Liver (tissue), 9 donors: ENCODE results near the gene ANKS3. TPM values are rescaled to one million over a fixed set of nuclear protein-coding genes. Genes with fewer than 3 reads are reported as not detected.

ENCODE experiments used
- DNase-seq: peaks from one replicate; pipeline ENCODE4 v3.0.0-alpha.2; 2017; ENCODE audit warnings: low spot score
- H3K27ac ChIP-seq, 2 donors: one replicate each; pipeline ENCODE4 v1.7.0; 2013; ENCODE audit warnings: inconsistent platforms in 2 of 2, low read length in 2 of 2, control low read depth in 1 of 2, low read depth in 1 of 2, mild to moderate bottlenecking in 1 of 2
- H3K27me3 ChIP-seq, 4 donors: one replicate each; pipeline versions ENCODE4 v1.6.1 to v1.7.0; 2013; ENCODE audit warnings: low read length in 3 of 4, inconsistent platforms in 1 of 4, mild to moderate bottlenecking in 1 of 4, moderate library complexity in 1 of 4; ENCODE audit not compliant: control insufficient read depth in 4 of 4, insufficient read depth in 4 of 4
- H3K36me3 ChIP-seq, 4 donors: one replicate each; pipeline versions ENCODE4 v1.6.1 to v1.7.0; 2013; ENCODE audit warnings: low read length in 3 of 4, mild to moderate bottlenecking in 3 of 4, low read depth in 1 of 4, moderate library complexity in 1 of 4; ENCODE audit not compliant: control insufficient read depth in 4 of 4, insufficient read depth in 3 of 4
- H3K4me1 ChIP-seq, 4 donors: one replicate each; pipeline versions ENCODE4 v1.6.1 to v1.7.0; 2013; ENCODE audit warnings: low read length in 3 of 4, mild to moderate bottlenecking in 3 of 4, moderate library complexity in 1 of 4; ENCODE audit not compliant: control insufficient read depth in 4 of 4, insufficient read depth in 4 of 4
- H3K4me3 ChIP-seq, 3 donors: one replicate each; pipeline versions ENCODE4 v1.6.1 to v1.7.0; 2013; ENCODE audit warnings: low read length in 3 of 3, control low read depth in 1 of 3, low read depth in 1 of 3, mild to moderate bottlenecking in 1 of 3
- H3K9ac ChIP-seq, 2 donors: one replicate each; pipeline ENCODE4 v1.7.0; 2013; ENCODE audit warnings: low read length in 2 of 2, mild to moderate bottlenecking in 2 of 2, moderate library complexity in 2 of 2, control low read depth in 1 of 2, low read depth in 1 of 2
- H3K9me3 ChIP-seq, 4 donors: one replicate each; pipeline versions ENCODE4 v1.6.1 to v1.7.0; 2013; ENCODE audit warnings: low read length in 3 of 4; ENCODE audit not compliant: control insufficient read depth in 4 of 4
- ATF3 ChIP-seq: IDR thresholded peaks from 2 replicates; pipeline ENCODE4 v1.6.1; 2016; ENCODE audit warnings: antibody characterized with exemption
- EGR1 ChIP-seq, 2 donors: IDR thresholded peaks; 2 replicates each; pipeline ENCODE4 v1.6.1; 2016 to 2018; ENCODE audit warnings: antibody characterized with exemption in 2 of 2, low read depth in 2 of 2
- FOXA1 ChIP-seq: IDR thresholded peaks from 2 replicates; pipeline ENCODE4 v1.6.1; 2016; ENCODE audit warnings: antibody characterized with exemption
- FOXA2 ChIP-seq: IDR thresholded peaks from 2 replicates; pipeline ENCODE4 v1.6.1; 2016; ENCODE audit warnings: antibody characterized with exemption
- GABPA ChIP-seq, 2 donors: IDR thresholded peaks in 1 of 2; conservative IDR thresholded peaks in 1 of 2; 2 replicates each; pipeline ENCODE4 v1.6.1; 2016; ENCODE audit warnings: antibody characterized with exemption in 2 of 2, mild to moderate bottlenecking in 1 of 2, moderate library complexity in 1 of 2
- HNF4A ChIP-seq, 2 donors: conservative IDR thresholded peaks; 2 replicates each; pipeline ENCODE4 v1.6.1; 2016; ENCODE audit warnings: antibody characterized with exemption in 2 of 2, mild to moderate bottlenecking in 2 of 2
- HNF4G ChIP-seq: IDR thresholded peaks from 2 replicates; pipeline ENCODE4 v1.6.1; 2016; ENCODE audit warnings: antibody characterized with exemption
- JUND ChIP-seq, 2 donors: IDR thresholded peaks; 2 replicates each; pipeline ENCODE4 v1.6.1; 2016; ENCODE audit warnings: antibody characterized with exemption in 2 of 2
- NR2F2 ChIP-seq: IDR thresholded peaks from 2 replicates; pipeline ENCODE4 v1.6.1; 2016; ENCODE audit warnings: antibody characterized with exemption
- REST ChIP-seq: IDR thresholded peaks from 2 replicates; pipeline ENCODE4 v1.6.1; 2016; ENCODE audit warnings: antibody characterized with exemption, mild to moderate bottlenecking
- RXRA ChIP-seq, 2 donors: IDR thresholded peaks; 2 replicates each; pipeline ENCODE4 v1.6.1; 2017 to 2018; ENCODE audit warnings: antibody characterized with exemption in 2 of 2, mild to moderate bottlenecking in 1 of 2
- SP1 ChIP-seq: IDR thresholded peaks from 2 replicates; pipeline ENCODE4 v1.6.1; 2018; ENCODE audit warnings: antibody characterized with exemption, mild to moderate bottlenecking
- TAF1 ChIP-seq: conservative IDR thresholded peaks from 2 replicates; pipeline ENCODE4 v1.6.1; 2016; ENCODE audit warnings: antibody characterized with exemption, mild to moderate bottlenecking
- YY1 ChIP-seq: IDR thresholded peaks from 2 replicates; pipeline ENCODE4 v1.6.1; 2016; ENCODE audit warnings: antibody characterized with exemption, mild to moderate bottlenecking
- ZBTB33 ChIP-seq: IDR thresholded peaks from 2 replicates; pipeline ENCODE4 v1.6.1; 2016; ENCODE audit warnings: antibody characterized with exemption
- WGBS: extraction: QIAGEN DNeasy Blood & Tissue Kit; methylation state at CpG from one replicate; pipeline ENCODE4 v1.1.7; 2013; 5-methylcytosine and 5-hydroxymethylcytosine counted together
- polyA plus RNA-seq, 2 donors: library from polyadenylated mRNA; stranded (reverse) in 1 of 2; unstranded in 1 of 2; fragments of 200-250 nt in 1 of 2; fragments of >200 nt in 1 of 2; fragmentation: Nextera tagmentation in 1 of 2; extraction: Ambion mirVana in 1 of 2; gene quantifications; one replicate each; pipeline versions ENCODE4 v1.2.1 to v1.2.3, GENCODE V29; 2013 to 2015
- total RNA-seq, 2 donors: library from RNA; depleted of rRNA; stranded (reverse); fragments of >200 nt; gene quantifications; one replicate each; pipeline ENCODE4 v1.2.3, GENCODE V29; 2014
- donor health status: healthy.
- donor health status: healthy.
- donor health status: healthy.
- donor health status: healthy.
- donor health status: healthy.

ANKS3 gene
- total and polyA plus RNA-seq, 4 donors: 4.0 to 14.0 (median 4.7) TPM

DNA sequence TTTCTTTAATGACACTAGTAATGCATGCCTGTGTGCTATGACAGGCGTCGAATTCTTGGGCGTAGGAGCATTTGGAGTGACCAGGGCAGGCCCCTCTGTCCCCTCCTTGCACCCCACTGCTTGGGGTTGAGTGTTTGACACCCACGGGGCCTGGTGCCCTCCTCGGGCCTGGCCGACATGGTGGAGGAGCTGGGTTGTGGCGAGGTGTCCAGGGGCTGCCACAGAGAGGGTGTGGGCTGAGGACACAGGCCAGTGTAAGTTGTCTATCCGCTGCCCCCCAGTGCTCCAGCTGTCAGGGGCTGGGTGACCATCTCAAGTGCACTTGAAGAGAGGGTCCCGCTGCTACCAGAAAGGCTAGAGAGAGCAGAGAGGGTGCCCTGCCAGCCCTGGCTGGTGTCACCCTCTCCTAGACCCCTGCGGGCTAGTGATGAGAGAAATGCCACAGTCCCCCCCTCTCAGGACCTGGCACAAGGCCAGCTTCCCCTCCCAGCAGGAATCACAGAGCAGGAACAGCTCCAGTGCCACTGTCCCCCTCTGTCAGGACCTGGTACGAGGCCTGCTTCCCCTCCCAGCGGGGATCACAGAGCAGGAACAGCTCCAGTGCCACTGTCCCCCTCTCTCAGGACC is 79.0 kb downstream of the ANKS3 start:
- WGBS: 92% methylated on average over 12 of the region's 12 CpGs

GRCh38 chr16:4654011-4654963 is 79.8 kb downstream of the ANKS3 start:
- Histone ChIP-seq H3K9ac (no peak overlapping the region), H3K4me1 (peaks cover 9 to 30% (median 20%) of the 10 kb centered on the region in 4 donors), H3K27me3 (no peaks in the 10 kb centered on the region), H3K4me3 (no peak overlapping the region), H3K36me3 (peaks cover 2 to 22% (median 10%) of the 10 kb centered on the region in 4 donors), H3K27ac (peak overlapping the region; percentile 87 to 99), H3K9me3 (no peaks in the 10 kb centered on the region)
- DNase-seq: no peak
- TF ChIP-seq GABPA (IDR thresholded peaks at IDR 0.05 in 1 of 2, conservative IDR thresholded peaks at IDR 0.05 in 1 of 2) (no peak), NR2F2 (no peak), RXRA (IDR thresholded peaks at IDR 0.05) (peak; percentile 25 to 28), HNF4A (conservative IDR thresholded peaks at IDR 0.05) (peak; percentile 38 to 69), REST (no peak), YY1 (no peak), SP1 (peak; percentile 27), FOXA2 (no peak)
- WGBS: 62% methylated on average over 16 of the region's 16 CpGs

More for the DNA sequence above, 79.0 kb downstream of the ANKS3 start:
- H3K27me3 ChIP-seq: no peaks in the 10 kb centered on the region
- peaks cover 9 to 32% (median 19%) of the 10 kb centered on the region in 4 donors for H3K4me1 ChIP-seq
- no peak overlapping the region for H3K4me3 ChIP-seq
- H3K9ac ChIP-seq: no peak overlapping the region
- no peak for TF ChIP-seq TAF1
- H3K27ac ChIP-seq: peak overlapping the region; percentile 87 to 99
- H3K9me3 ChIP-seq: no peaks in the 10 kb centered on the region
- H3K36me3 ChIP-seq: peaks cover 2 to 22% (median 12%) of the 10 kb centered on the region in 4 donors
- DNase-seq: no peak

- H3K9ac ChIP-seq: peak overlapping the region; percentile 64 to 86
- H3K9me3 ChIP-seq: no peaks in the 10 kb centered on the region
- 69% methylated on average over 25 of the region's 25 CpGs for WGBS
- DNase-seq: no peak
- H3K27me3 ChIP-seq: no peaks in the 10 kb centered on the region
- peaks cover 2 to 20% (median 9%) of the 10 kb centered on the region in 4 donors for H3K36me3 ChIP-seq
- H3K4me1 ChIP-seq: peaks cover 9 to 30% (median 20%) of the 10 kb centered on the region in 4 donors
- H3K4me3 ChIP-seq: no peak overlapping the region
- H3K27ac ChIP-seq: peak overlapping the region; percentile 87 to 99
- TF ChIP-seq GABPA (IDR thresholded peaks at IDR 0.05 in 1 of 2, conservative IDR thresholded peaks at IDR 0.05 in 1 of 2) (no peak), HNF4A (conservative IDR thresholded peaks at IDR 0.05) (no peak), NR2F2 (no peak), TAF1 (no peak), JUND (IDR thresholded peaks at IDR 0.05) (no peak), SP1 (no peak), FOXA1 (no peak), RXRA (IDR thresholded peaks at IDR 0.05) (no peak), REST (no peak), ZBTB33 (no peak), HNF4G (no peak), EGR1 (IDR thresholded peaks at IDR 0.05; ENCODE audit: low read depth in 2 of 2) (no peak), YY1 (no peak), ATF3 (no peak), FOXA2 (no peak)
These were observed 81.5 kb downstream of the ANKS3 start for GRCh38 chr16:4652561-4652960.
